Measurements from ENCODE around the gene TRIM44.

- TF ChIP-seq CTCF (IDR thresholded peaks at IDR 0.05) (no peak), POLR2A (IDR thresholded peaks at IDR 0.05) (no peak)
Measured at GRCh38 chr11:35633827-35634423, 28.6 kb upstream of the TRIM44 start.

Measured in thyroid gland (tissue), 4 donors.